Measurements from ENCODE around the gene PHF1.
A peak's percentile ranks its signal among the peaks of the same experiment; 100 is the strongest.
"Not testable (repeated sequence)": the region's sequence is repeated elsewhere in the genome, so short reads cannot be mapped to it uniquely, and the experiment has no call there.

The PHF1 gene

GRCh38 chr6:33375143-33375671 lies 35.6 kb upstream of the PHF1 start:
- Histone ChIP-seq H3K9me3 (ENCODE audit: control insufficient read depth, insufficient read depth, low read length) (no peaks in the 10 kb centered on the region), H3K27ac (ENCODE audit: low read depth, low read length) (no peak overlapping the region), H3K4me3 (ENCODE audit: low read depth, low read length) (no peak overlapping the region), H3K4me1 (ENCODE audit: control insufficient read depth, insufficient read depth, low read length) (peaks cover 17% of the 10 kb centered on the region), H3K27me3 (ENCODE audit: control insufficient read depth, insufficient read depth, low read length) (no peaks in the 10 kb centered on the region), H3K9ac (ENCODE audit: low read depth, low read length) (no peak overlapping the region), H3K36me3 (ENCODE audit: control insufficient read depth, insufficient read depth, low read length) (no peaks in the 10 kb centered on the region)

DNA sequence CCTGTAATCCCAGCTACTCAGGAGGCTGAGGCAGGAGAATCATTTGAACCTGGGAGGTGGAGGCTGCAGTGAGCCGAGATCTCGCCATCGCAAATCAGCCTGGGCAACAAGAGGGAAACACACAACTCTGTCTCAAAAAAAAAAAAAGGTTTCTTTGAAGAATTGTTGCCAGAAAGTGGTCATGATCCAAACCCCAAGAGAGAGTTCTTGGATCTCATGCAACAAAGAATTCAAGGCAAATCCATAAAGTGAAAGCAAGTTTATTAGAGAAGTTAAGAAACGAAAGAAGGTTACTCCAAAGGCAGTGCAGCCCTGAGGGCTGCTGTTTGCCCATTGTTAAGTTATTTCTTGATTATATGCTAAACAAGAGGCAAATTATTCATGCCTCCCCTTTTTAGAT lies 33.6 kb upstream of the PHF1 start:
- no peak overlapping the region for H3K9ac ChIP-seq (ENCODE audit: low read depth, low read length)
- no peaks in the 10 kb centered on the region for H3K36me3 ChIP-seq (ENCODE audit: control insufficient read depth, insufficient read depth, low read length)
- H3K4me1 ChIP-seq (ENCODE audit: control insufficient read depth, insufficient read depth, low read length) = peaks cover 14% of the 10 kb centered on the region
- no peak overlapping the region for H3K4me3 ChIP-seq (ENCODE audit: low read depth, low read length)
- no peak overlapping the region for H3K27ac ChIP-seq (ENCODE audit: low read depth, low read length)
- no peaks in the 10 kb centered on the region for H3K27me3 ChIP-seq (ENCODE audit: control insufficient read depth, insufficient read depth, low read length)
- no peaks in the 10 kb centered on the region for H3K9me3 ChIP-seq (ENCODE audit: control insufficient read depth, insufficient read depth, low read length)

- H3K4me1 ChIP-seq (ENCODE audit: control insufficient read depth, insufficient read depth, low read length); H3K27me3 ChIP-seq (ENCODE audit: control insufficient read depth, insufficient read depth, low read length): not testable (repeated sequence)
Measured at GRCh38 chr6:33379184-33379583, 31.6 kb upstream of the PHF1 start.

GRCh38 chr6:33380272-33380981 lies 30.4 kb upstream of the PHF1 start:
- Histone ChIP-seq H3K4me1 (ENCODE audit: control insufficient read depth, insufficient read depth, low read length) (peaks cover 2% of the 10 kb centered on the region; the same call in 1 of the 2 replicates), H3K27ac (ENCODE audit: low read depth, low read length) (no peak overlapping the region), H3K27me3 (ENCODE audit: control insufficient read depth, insufficient read depth, low read length) (no peaks in the 10 kb centered on the region), H3K9ac (ENCODE audit: low read depth, low read length) (no peak overlapping the region), H3K36me3 (ENCODE audit: control insufficient read depth, insufficient read depth, low read length) (no peaks in the 10 kb centered on the region), H3K9me3 (ENCODE audit: control insufficient read depth, insufficient read depth, low read length) (no peaks in the 10 kb centered on the region), H3K4me3 (ENCODE audit: low read depth, low read length) (no peak overlapping the region)

More at GRCh38 chr6:33379184-33379583, 31.6 kb upstream of the PHF1 start:
- not testable (repeated sequence) for H3K36me3 ChIP-seq (ENCODE audit: control insufficient read depth, insufficient read depth, low read length); H3K9ac ChIP-seq (ENCODE audit: low read depth, low read length); H3K27ac ChIP-seq (ENCODE audit: low read depth, low read length); H3K9me3 ChIP-seq (ENCODE audit: control insufficient read depth, insufficient read depth, low read length); H3K4me3 ChIP-seq (ENCODE audit: low read depth, low read length)

GRCh38 chr6:33383427-33384185 lies 27.2 kb upstream of the PHF1 start:
- Histone ChIP-seq H3K9me3 (ENCODE audit: control insufficient read depth, insufficient read depth, low read length) (no peaks in the 10 kb centered on the region), H3K27ac (ENCODE audit: low read depth, low read length) (no peak overlapping the region), H3K36me3 (ENCODE audit: control insufficient read depth, insufficient read depth, low read length) (no peaks in the 10 kb centered on the region), H3K4me3 (ENCODE audit: low read depth, low read length) (no peak overlapping the region), H3K9ac (ENCODE audit: low read depth, low read length) (no peak overlapping the region), H3K4me1 (ENCODE audit: control insufficient read depth, insufficient read depth, low read length) (no peaks in the 10 kb centered on the region), H3K27me3 (ENCODE audit: control insufficient read depth, insufficient read depth, low read length) (no peaks in the 10 kb centered on the region)

DNA sequence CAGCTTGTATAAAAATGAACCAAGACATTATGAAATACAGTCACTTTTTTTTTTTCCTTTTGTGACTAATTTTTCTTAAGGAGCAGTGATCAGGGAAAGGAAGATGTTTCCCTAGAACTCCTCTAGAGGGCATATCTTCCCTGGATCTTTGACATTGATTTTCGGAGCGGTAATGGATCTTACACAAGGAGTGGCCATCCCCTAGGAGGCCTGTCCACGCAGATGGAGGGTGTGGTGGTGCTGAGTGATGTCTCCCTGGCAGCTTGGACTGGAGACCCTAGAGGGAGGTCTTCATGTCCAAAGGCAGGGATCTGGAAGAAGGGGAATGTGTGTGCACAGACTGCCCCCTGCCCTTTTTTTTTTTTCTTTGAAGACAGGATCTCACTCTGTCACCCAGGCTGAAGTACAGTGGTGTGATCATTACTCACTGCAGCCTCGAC lies 26.2 kb upstream of the PHF1 start:
- Histone ChIP-seq H3K9me3 (ENCODE audit: control insufficient read depth, insufficient read depth, low read length) (no peaks in the 10 kb centered on the region), H3K27me3 (ENCODE audit: control insufficient read depth, insufficient read depth, low read length) (no peaks in the 10 kb centered on the region), H3K4me3 (ENCODE audit: low read depth, low read length) (no peak overlapping the region), H3K4me1 (ENCODE audit: control insufficient read depth, insufficient read depth, low read length) (no peaks in the 10 kb centered on the region), H3K9ac (ENCODE audit: low read depth, low read length) (no peak overlapping the region), H3K36me3 (ENCODE audit: control insufficient read depth, insufficient read depth, low read length) (no peaks in the 10 kb centered on the region), H3K27ac (ENCODE audit: low read depth, low read length) (no peak overlapping the region)

- H3K36me3 ChIP-seq (ENCODE audit: control insufficient read depth, insufficient read depth, low read length) = peaks cover 4% of the 10 kb centered on the region; the same call in 1 of the 2 replicates
- no peaks in the 10 kb centered on the region for H3K27me3 ChIP-seq (ENCODE audit: control insufficient read depth, insufficient read depth, low read length)
- no peak overlapping the region for H3K27ac ChIP-seq (ENCODE audit: low read depth, low read length)
- no peaks in the 10 kb centered on the region for H3K9me3 ChIP-seq (ENCODE audit: control insufficient read depth, insufficient read depth, low read length)
- H3K4me3 ChIP-seq (ENCODE audit: low read depth, low read length) = no peak overlapping the region
- no peak overlapping the region for H3K9ac ChIP-seq (ENCODE audit: low read depth, low read length)
- peaks cover 17% of the 10 kb centered on the region for H3K4me1 ChIP-seq (ENCODE audit: control insufficient read depth, insufficient read depth, low read length)
Measured at GRCh38 chr6:33390173-33390572, 20.6 kb upstream of the PHF1 start.

- no peaks in the 10 kb centered on the region for H3K9me3 ChIP-seq (ENCODE audit: control insufficient read depth, insufficient read depth, low read length)
- H3K9ac ChIP-seq (ENCODE audit: low read depth, low read length) = peak overlapping the region; percentile 59
- peaks cover 6% of the 10 kb centered on the region; the same call in 1 of the 2 replicates for H3K36me3 ChIP-seq (ENCODE audit: control insufficient read depth, insufficient read depth, low read length)
- peaks cover 17% of the 10 kb centered on the region for H3K4me1 ChIP-seq (ENCODE audit: control insufficient read depth, insufficient read depth, low read length)
- H3K27ac ChIP-seq (ENCODE audit: low read depth, low read length) = peak overlapping the region; percentile 84
- H3K4me3 ChIP-seq (ENCODE audit: low read depth, low read length) = peak overlapping the region; percentile 83
- H3K27me3 ChIP-seq (ENCODE audit: control insufficient read depth, insufficient read depth, low read length) = no peaks in the 10 kb centered on the region
Measured at GRCh38 chr6:33390767-33391277, 20.0 kb upstream of the PHF1 start.

- H3K9ac ChIP-seq (ENCODE audit: low read depth, low read length) = peak within 1 kb of the TSS; percentile 62
- H3K9me3 ChIP-seq (ENCODE audit: control insufficient read depth, insufficient read depth, low read length) = no peaks in the 10 kb centered on the region
- peak within 1 kb of the TSS; percentile 83 for H3K4me3 ChIP-seq (ENCODE audit: low read depth, low read length)
- H3K4me1 ChIP-seq (ENCODE audit: control insufficient read depth, insufficient read depth, low read length) = peaks cover 17% of the 10 kb centered on the region
- no peaks in the 10 kb centered on the region for H3K27me3 ChIP-seq (ENCODE audit: control insufficient read depth, insufficient read depth, low read length)
- H3K36me3 ChIP-seq (ENCODE audit: control insufficient read depth, insufficient read depth, low read length) = peaks cover 8% of the 10 kb centered on the region; the same call in 1 of the 2 replicates
- peak within 1 kb of the TSS; percentile 92 for H3K27ac ChIP-seq (ENCODE audit: low read depth, low read length)
Measured at GRCh38 chr6:33391278-33391921, 19.4 kb upstream of the PHF1 start, which contains the start of gene KIFC1. Gene KIFC1 (plus strand): TSS chr6:33391823. CDS start chr6:33391986, 163 bp downstream.

DNA sequence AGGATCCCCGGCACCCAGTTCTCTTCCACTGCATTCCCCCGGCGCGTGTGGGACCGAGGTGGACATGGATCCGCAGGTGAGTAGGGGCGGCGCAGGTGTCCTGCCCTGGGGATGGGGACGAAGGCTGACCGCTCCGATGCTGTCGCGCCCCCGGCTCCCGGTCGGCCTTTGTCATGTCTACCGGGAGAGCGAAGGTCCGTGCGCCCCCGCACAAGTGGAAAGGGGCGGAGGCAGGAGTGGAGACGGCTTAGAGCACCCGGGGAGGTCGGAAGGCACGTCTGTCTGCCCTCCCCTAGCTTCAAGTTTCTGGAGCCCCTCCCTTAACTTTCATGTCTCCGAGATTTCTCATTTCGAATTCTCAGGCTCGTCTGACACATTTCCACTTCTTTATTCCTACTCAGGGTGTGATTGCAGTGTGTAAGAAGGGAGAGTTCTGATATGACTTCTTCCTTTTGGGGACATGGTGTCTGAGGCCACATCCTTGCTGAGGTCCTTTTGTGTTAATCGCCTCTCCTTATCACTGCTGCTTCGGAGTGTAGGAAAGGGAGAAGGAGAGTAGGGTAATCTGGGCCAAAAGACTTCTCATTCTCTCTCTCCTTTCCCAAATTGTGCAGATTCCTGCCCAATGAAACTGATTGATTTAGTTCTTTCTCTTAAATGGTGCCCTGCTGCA lies 18.8 kb upstream of the PHF1 start:
- Histone ChIP-seq H3K9ac (ENCODE audit: low read depth, low read length) (peak overlapping the region; percentile 62), H3K36me3 (ENCODE audit: control insufficient read depth, insufficient read depth, low read length) (peaks cover 8% of the 10 kb centered on the region; the same call in 1 of the 2 replicates), H3K9me3 (ENCODE audit: control insufficient read depth, insufficient read depth, low read length) (no peaks in the 10 kb centered on the region), H3K4me3 (ENCODE audit: low read depth, low read length) (peak overlapping the region; percentile 83), H3K27ac (ENCODE audit: low read depth, low read length) (peak overlapping the region; percentile 92), H3K4me1 (ENCODE audit: control insufficient read depth, insufficient read depth, low read length) (peaks cover 17% of the 10 kb centered on the region), H3K27me3 (ENCODE audit: control insufficient read depth, insufficient read depth, low read length) (no peaks in the 10 kb centered on the region)
